Measurements from ENCODE around the gene TRPM7.

Gene TRPM7

GRCh38 chr15:50542887-50543210 is 143.7 kb downstream of the TRPM7 start:
- ATAC-seq (ENCODE audit: low read depth): peak; percentile 71
- no peak overlapping the region for H3K27ac ChIP-seq (ENCODE audit: poor library complexity, severe bottlenecking)
- no peaks in the 10 kb centered on the region for H3K36me3 ChIP-seq (ENCODE audit: low read depth)
- H3K4me1 ChIP-seq (ENCODE audit: insufficient read depth, poor library complexity, severe bottlenecking): peaks cover 4% of the 10 kb centered on the region
- H3K27me3 ChIP-seq (ENCODE audit: insufficient read depth, poor library complexity, severe bottlenecking): no peaks in the 10 kb centered on the region
- no peak overlapping the region for H3K4me3 ChIP-seq (ENCODE audit: severe bottlenecking)
- no peak for DNase-seq (ENCODE audit: low spot score)
- H3K9me3 ChIP-seq (ENCODE audit: severe bottlenecking): no peaks in the 10 kb centered on the region
- no peak for TF ChIP-seq CTCF (IDR thresholded peaks at IDR 0.05; ENCODE audit: poor library complexity, severe bottlenecking)

- Histone ChIP-seq H3K27ac (ENCODE audit: poor library complexity, severe bottlenecking) (no peak overlapping the region), H3K36me3 (ENCODE audit: low read depth) (no peaks in the 10 kb centered on the region), H3K9me3 (ENCODE audit: severe bottlenecking) (no peaks in the 10 kb centered on the region), H3K4me3 (ENCODE audit: severe bottlenecking) (no peak overlapping the region), H3K27me3 (ENCODE audit: insufficient read depth, poor library complexity, severe bottlenecking) (no peaks in the 10 kb centered on the region), H3K4me1 (ENCODE audit: insufficient read depth, poor library complexity, severe bottlenecking) (no peaks in the 10 kb centered on the region)
- no peak for ATAC-seq (ENCODE audit: low read depth)
- no peak for TF ChIP-seq CTCF (IDR thresholded peaks at IDR 0.05; ENCODE audit: poor library complexity, severe bottlenecking)
- DNase-seq (ENCODE audit: low spot score): no peak
Measured at GRCh38 chr15:50531766-50532165, 154.8 kb downstream of the TRPM7 start.

GRCh38 chr15:50531163-50531562 is 155.4 kb downstream of the TRPM7 start:
- no peaks in the 10 kb centered on the region for H3K27me3 ChIP-seq (ENCODE audit: insufficient read depth, poor library complexity, severe bottlenecking)
- no peaks in the 10 kb centered on the region for H3K4me1 ChIP-seq (ENCODE audit: insufficient read depth, poor library complexity, severe bottlenecking)
- no peak overlapping the region for H3K4me3 ChIP-seq (ENCODE audit: severe bottlenecking)
- H3K9me3 ChIP-seq (ENCODE audit: severe bottlenecking): no peaks in the 10 kb centered on the region
- H3K36me3 ChIP-seq (ENCODE audit: low read depth): no peaks in the 10 kb centered on the region
- ATAC-seq (ENCODE audit: low read depth): no peak
- no peak overlapping the region for H3K27ac ChIP-seq (ENCODE audit: poor library complexity, severe bottlenecking)
- TF ChIP-seq CTCF (IDR thresholded peaks at IDR 0.05; ENCODE audit: poor library complexity, severe bottlenecking): no peak
- no peak for DNase-seq (ENCODE audit: low spot score)

GRCh38 chr15:50523851-50524251 is 162.7 kb downstream of the TRPM7 start:
- Histone ChIP-seq H3K27me3 (ENCODE audit: insufficient read depth, poor library complexity, severe bottlenecking) (no peaks in the 10 kb centered on the region), H3K27ac (ENCODE audit: poor library complexity, severe bottlenecking) (no peak overlapping the region), H3K36me3 (ENCODE audit: low read depth) (no peaks in the 10 kb centered on the region), H3K4me3 (ENCODE audit: severe bottlenecking) (no peak overlapping the region), H3K9me3 (ENCODE audit: severe bottlenecking) (no peaks in the 10 kb centered on the region), H3K4me1 (ENCODE audit: insufficient read depth, poor library complexity, severe bottlenecking) (no peaks in the 10 kb centered on the region)
- DNase-seq (ENCODE audit: low spot score): no peak
- no peak for ATAC-seq (ENCODE audit: low read depth)
- no peak for TF ChIP-seq CTCF (IDR thresholded peaks at IDR 0.05; ENCODE audit: poor library complexity, severe bottlenecking)

GRCh38 chr15:50519740-50520425 is 166.7 kb downstream of the TRPM7 start:
- H3K27me3 ChIP-seq (ENCODE audit: insufficient read depth, poor library complexity, severe bottlenecking): no peaks in the 10 kb centered on the region
- ATAC-seq (ENCODE audit: low read depth): no peak
- no peaks in the 10 kb centered on the region for H3K4me1 ChIP-seq (ENCODE audit: insufficient read depth, poor library complexity, severe bottlenecking)
- no peak overlapping the region for H3K27ac ChIP-seq (ENCODE audit: poor library complexity, severe bottlenecking)
- H3K4me3 ChIP-seq (ENCODE audit: severe bottlenecking): no peak overlapping the region
- TF ChIP-seq CTCF (IDR thresholded peaks at IDR 0.05; ENCODE audit: poor library complexity, severe bottlenecking): no peak
- DNase-seq (ENCODE audit: low spot score): no peak
- no peaks in the 10 kb centered on the region for H3K9me3 ChIP-seq (ENCODE audit: severe bottlenecking)
- no peaks in the 10 kb centered on the region for H3K36me3 ChIP-seq (ENCODE audit: low read depth)
